Loucy (cell line): ENCODE results near the gene MAN1C1.
A peak's percentile ranks its signal among the peaks of the same experiment; 100 is the strongest.

ENCODE experiments used
- H2AFZ ChIP-seq: fragments of 200-600 bp; sonication (generic); 2 replicates; pipeline ENCODE4 v1.6.0; 2016; ENCODE audit warnings: antibody characterized with exemption, mild to moderate bottlenecking, low read length, moderate library complexity
- H3F3A ChIP-seq: fragments of 200-600 bp; 2 replicates; pipeline ENCODE4 v1.6.0; 2016; ENCODE audit warnings: antibody characterized with exemption, low read depth, mild to moderate bottlenecking
- H3K27me3 ChIP-seq: fragments of 200-600 bp; sonication (generic); 2 replicates; pipeline ENCODE4 v1.6.1; 2014; ENCODE audit warnings: low read length, mild to moderate bottlenecking; ENCODE audit not compliant: insufficient read depth, poor library complexity, severe bottlenecking
- H3K36me3 ChIP-seq: fragments of 200-600 bp; sonication (generic); 2 replicates; pipeline ENCODE4 v1.6.1; 2016; ENCODE audit warnings: low read length; ENCODE audit not compliant: insufficient read depth
- H3K4me1 ChIP-seq: fragments of 200-600 bp; sonication (generic); 2 replicates; pipeline ENCODE4 v1.5.1; 2014; ENCODE audit warnings: low read length, mild to moderate bottlenecking; ENCODE audit not compliant: insufficient read depth, poor library complexity, severe bottlenecking
- H3K4me2 ChIP-seq: fragments of 200-600 bp; sonication (generic); 2 replicates; pipeline ENCODE4 v1.6.0; 2014; ENCODE audit warnings: antibody characterized with exemption, low read length, low read depth, mild to moderate bottlenecking; ENCODE audit not compliant: poor library complexity, severe bottlenecking
- H3K4me3 ChIP-seq: fragments of 200-600 bp; sonication (generic); 2 replicates; pipeline ENCODE4 v1.5.1; 2014; ENCODE audit warnings: low read length, mild to moderate bottlenecking, mixed read lengths; ENCODE audit not compliant: poor library complexity, severe bottlenecking
- H3K79me2 ChIP-seq: fragments of 200-600 bp; sonication (generic); 2 replicates; pipeline ENCODE4 v1.6.1; 2014; ENCODE audit warnings: low read length; ENCODE audit not compliant: insufficient read depth
- H3K9ac ChIP-seq: fragments of 200-600 bp; sonication (generic); 2 replicates; pipeline ENCODE4 v1.6.0; 2014; ENCODE audit warnings: mild to moderate bottlenecking, low read depth, low read length, moderate library complexity; ENCODE audit not compliant: poor library complexity, severe bottlenecking
- H3K9me2 ChIP-seq: fragments of 200-600 bp; sonication (generic); replicated peaks from 2 replicates; pipeline ENCODE4 v1.6.1; 2016; ENCODE audit warnings: low read depth, low read length, mixed read lengths
- H3K9me3 ChIP-seq: fragments of 200-600 bp; sonication (generic); 2 replicates; pipeline ENCODE4 v1.6.1; 2014; ENCODE audit warnings: mild to moderate bottlenecking, antibody characterized with exemption, low read length, low read depth; ENCODE audit not compliant: insufficient read depth
- H4K20me1 ChIP-seq: fragments of 200-600 bp; sonication (generic); 2 replicates; pipeline ENCODE4 v1.6.0; 2014; ENCODE audit warnings: antibody characterized with exemption, low read length, mild to moderate bottlenecking; ENCODE audit not compliant: insufficient read depth, poor library complexity, severe bottlenecking
- CTCF ChIP-seq: fragments of 200-600 bp; sonication (generic); conservative IDR thresholded peaks from 2 replicates; pipeline ENCODE4 v1.5.1; 2014; ENCODE audit warnings: mild to moderate bottlenecking, antibody characterized with exemption, low read length
- EZH2phosphoT487 ChIP-seq: fragments of 200-600 bp; IDR thresholded peaks from 2 replicates; pipeline ENCODE4 v1.6.1; 2018; ENCODE audit warnings: antibody characterized with exemption, mild to moderate bottlenecking, moderate library complexity, borderline replicate concordance

Gene MAN1C1

DNA sequence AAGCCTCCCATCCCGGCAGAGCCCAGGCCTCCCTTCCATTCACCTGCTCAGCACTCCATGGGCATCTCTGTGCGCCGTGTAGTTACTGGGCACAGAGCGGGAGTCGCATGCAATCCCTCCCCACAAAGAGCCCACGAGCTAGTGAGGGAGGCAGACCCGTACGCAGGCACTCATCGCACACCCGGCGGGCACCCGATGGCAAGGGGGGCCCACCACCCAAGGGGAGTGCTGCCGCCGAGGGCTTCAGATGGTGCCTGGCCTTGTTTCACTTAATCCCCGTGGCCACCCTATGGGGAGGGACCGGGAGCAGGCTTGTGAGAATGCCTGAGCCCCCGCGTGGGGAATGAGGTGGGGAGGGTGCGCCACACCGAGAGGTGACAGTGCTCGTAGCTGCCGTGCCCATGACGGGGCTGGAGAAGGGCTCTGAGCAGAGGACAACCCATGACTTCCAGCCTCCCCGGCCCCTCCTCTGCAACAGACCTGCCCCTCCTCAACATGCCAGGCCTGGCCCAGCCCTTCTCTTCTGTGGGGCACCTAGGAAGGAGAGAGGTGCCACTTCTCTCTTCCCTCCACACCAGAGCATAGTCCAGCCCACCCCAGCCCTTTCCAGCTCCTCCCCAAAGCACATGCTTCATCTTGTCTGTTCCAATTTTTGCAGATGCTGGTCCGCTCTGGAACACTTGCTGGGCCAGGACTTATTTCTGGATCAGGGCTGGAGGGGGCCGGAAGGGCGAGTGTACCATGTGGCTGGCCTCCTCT lies 153.2 kb downstream of the MAN1C1 start:
- H3K4me2 ChIP-seq, result peak overlapping the region; percentile 63
- TF ChIP-seq EZH2phosphoT487 (no peak), CTCF (no peak)
- no peaks in the 10 kb centered on the region for H3K9me3 ChIP-seq
- no peaks in the 10 kb centered on the region for H3K36me3 ChIP-seq
- H3K9ac ChIP-seq, result no peak overlapping the region
- H3K79me2 ChIP-seq, result no peaks in the 10 kb centered on the region
- H3K4me3 ChIP-seq, result no peak overlapping the region
- H4K20me1 ChIP-seq, result no peaks in the 10 kb centered on the region
- no peak overlapping the region for H2AFZ ChIP-seq
- H3F3A ChIP-seq, result 0 out of 2 replicates have a peak, but pooled peaks cover 6% of the 10 kb centered on the region
- no peaks in the 10 kb centered on the region for H3K9me2 ChIP-seq
- H3K4me1 ChIP-seq, result peaks cover 44% of the 10 kb centered on the region
- peaks cover 36% of the 10 kb centered on the region for H3K27me3 ChIP-seq

GRCh38 chr1:25770541-25771220 lies 154.1 kb downstream of the MAN1C1 start:
- Histone ChIP-seq H4K20me1 (no peaks in the 10 kb centered on the region), H3F3A (0 out of 2 replicates have a peak, but pooled peaks cover 14% of the 10 kb centered on the region), H3K9ac (peak overlapping the region; percentile 37), H2AFZ (no peak overlapping the region), H3K27me3 (peaks cover 36% of the 10 kb centered on the region), H3K4me3 (peak overlapping the region; percentile 41), H3K4me2 (peak overlapping the region; percentile 63), H3K9me3 (no peaks in the 10 kb centered on the region), H3K79me2 (no peaks in the 10 kb centered on the region), H3K9me2 (no peaks in the 10 kb centered on the region), H3K36me3 (no peaks in the 10 kb centered on the region), H3K4me1 (peaks cover 44% of the 10 kb centered on the region)
- TF ChIP-seq EZH2phosphoT487, result no peak
- no peak for TF ChIP-seq CTCF

GRCh38 chr1:25771221-25772114 lies 154.9 kb downstream of the MAN1C1 start:
- Histone ChIP-seq H3K4me3 (peak overlapping the region; percentile 41), H3F3A (0 out of 2 replicates have a peak, but pooled peaks cover 13% of the 10 kb centered on the region), H4K20me1 (no peaks in the 10 kb centered on the region), H3K36me3 (no peaks in the 10 kb centered on the region), H3K4me2 (peak overlapping the region; percentile 63), H3K9me2 (no peaks in the 10 kb centered on the region), H3K27me3 (peaks cover 39% of the 10 kb centered on the region), H3K4me1 (peaks cover 38% of the 10 kb centered on the region), H3K9ac (peak overlapping the region; percentile 37), H2AFZ (no peak overlapping the region), H3K9me3 (no peaks in the 10 kb centered on the region), H3K79me2 (no peaks in the 10 kb centered on the region)
- TF ChIP-seq CTCF (no peak), EZH2phosphoT487 (no peak)
